Aorta (tissue), 5 donors: Measurements from ENCODE around the gene KLK8. TPM values are rescaled to one million over a fixed set of nuclear protein-coding genes. Genes with fewer than 3 reads are reported as not detected.

Source experiments
- ATAC-seq: fragments of 200-7000 bp; cut with Tn5 transposase; one replicate; pipeline ENCODE4 v1.9.1; 2022; ENCODE audit warnings: moderate library complexity; ENCODE audit not compliant: low FRiP score
- DNase-seq, 2 donors: peaks; one replicate each; pipeline ENCODE4 v3.0.0-alpha.2; 2020
- H3K27ac ChIP-seq, 2 donors: one replicate each; pipeline ENCODE4 v1.5.1; 2013; ENCODE audit warnings: low read length in 2 of 2, mild to moderate bottlenecking in 2 of 2, moderate library complexity in 2 of 2, control low read depth in 1 of 2, inconsistent platforms in 1 of 2, low read depth in 1 of 2
- H3K27me3 ChIP-seq, 2 donors: one replicate each; pipeline ENCODE4 v1.6.1; 2013; ENCODE audit warnings: control low read depth in 1 of 2, low read length in 1 of 2, mild to moderate bottlenecking in 1 of 2, moderate library complexity in 1 of 2; ENCODE audit not compliant: insufficient read depth in 2 of 2, control insufficient read depth in 1 of 2
- H3K36me3 ChIP-seq, 2 donors: one replicate each; pipeline ENCODE4 v1.6.1; 2013; ENCODE audit warnings: control low read depth in 1 of 2, low read length in 1 of 2, mild to moderate bottlenecking in 1 of 2; ENCODE audit not compliant: insufficient read depth in 2 of 2, control insufficient read depth in 1 of 2
- H3K4me1 ChIP-seq, 2 donors: one replicate each; pipeline ENCODE4 v1.6.1; 2013; ENCODE audit warnings: low read length in 2 of 2, control low read depth in 1 of 2, mild to moderate bottlenecking in 1 of 2, moderate library complexity in 1 of 2; ENCODE audit not compliant: insufficient read depth in 2 of 2, control insufficient read depth in 1 of 2
- H3K4me3 ChIP-seq, 2 donors: one replicate each; pipeline ENCODE4 v1.5.1; 2013; ENCODE audit warnings: low read length in 2 of 2, control low read depth in 1 of 2, mild to moderate bottlenecking in 1 of 2
- H3K9me3 ChIP-seq: one replicate; pipeline ENCODE4 v1.6.1; 2013; ENCODE audit warnings: mild to moderate bottlenecking, low read length; ENCODE audit not compliant: control insufficient read depth
- WGBS, 2 donors: extraction: QIAGEN DNeasy Blood & Tissue Kit; methylation state at CpG; one replicate each; pipeline ENCODE4 v1.1.7; 2013; 5-methylcytosine and 5-hydroxymethylcytosine counted together
- intact Hi-C, 2 donors: fragments of 100-400 bp; cut with DNase I; formaldehyde crosslinking; loops; one replicate each; pipeline versions ENCODE4 v1.14.2 to v1.15.0; 2022
- polyA plus RNA-seq, 2 donors: library from polyadenylated mRNA; stranded (reverse); fragments of 200-250 nt; gene quantifications; one replicate each; pipeline ENCODE4 v1.2.3, GENCODE V29; 2013
- total RNA-seq, 2 donors: library from RNA; stranded (reverse); fragmentation: NEBNext Ultra II Directional; extraction: Animal tissue kit (Norgen Biotek cat#: 25700); gene quantifications; one replicate each; pipeline ENCODE4 v1.2.1, GENCODE V29; 2021
- donor health status: healthy with polysubstance abuse.
- donor health status: Bipolar disorder and iron deficiency.
- donor health status: DM: no; HTN: no; CAD: no.
- donor health status: DM: no; HTN: no; CAD: no.
- donor health status: DM: yes; HTN: yes; CAD: no.

Gene KLK8
- total and polyA plus RNA-seq, 4 donors: not detected

- intact Hi-C loops: no loop called here
- no peaks in the 10 kb centered on the region for H3K4me1 ChIP-seq
- ATAC-seq (no peak), DNase-seq (no peak)
- H3K4me3 ChIP-seq: no peak overlapping the region
- no peaks in the 10 kb centered on the region for H3K9me3 ChIP-seq
- no peak overlapping the region for H3K27ac ChIP-seq
- H3K36me3 ChIP-seq: no peaks in the 10 kb centered on the region
- H3K27me3 ChIP-seq: no peaks in the 10 kb centered on the region
- 71 to 75% methylated on average over 8 of the region's 8 CpGs for WGBS, 2 donors
These were observed 43.8 kb downstream of the KLK8 start for GRCh38 chr19:50957587-50957986.

- Histone ChIP-seq H3K36me3 (no peaks in the 10 kb centered on the region), H3K27ac (no peak within 1 kb of the TSS), H3K9me3 (peaks cover 1% of the 10 kb centered on the region), H3K4me1 (no peaks in the 10 kb centered on the region), H3K27me3 (no peaks in the 10 kb centered on the region), H3K4me3 (no peak within 1 kb of the TSS)
- DNase-seq (no peak), ATAC-seq (peak; percentile 26)
- WGBS, 2 donors: 2 to 5% methylated on average over 7 of the region's 7 CpGs
- intact Hi-C loops: no loop called here
These were observed 48.5 kb downstream of the KLK8 start, which contains the start of gene KLK5 for GRCh38 chr19:50952910-50953309. Gene KLK5, minus strand, starts transcription at chr19:50953038. Its CDS starts 381 bp downstream, at chr19:50952657.

GRCh38 chr19:50949861-50950260, 51.5 kb downstream of the KLK8 start:
- DNase-seq: no peak
- no peak overlapping the region for H3K4me3 ChIP-seq
- ATAC-seq: no peak
- no peak overlapping the region for H3K27ac ChIP-seq
- intact Hi-C loops: no loop called here
- peaks cover 1% of the 10 kb centered on the region for H3K9me3 ChIP-seq
- H3K27me3 ChIP-seq: no peaks in the 10 kb centered on the region
- 44 to 50% methylated on average over 17 to 19 of the region's 19 CpGs for WGBS, 2 donors
- no peaks in the 10 kb centered on the region for H3K4me1 ChIP-seq
- no peaks in the 10 kb centered on the region for H3K36me3 ChIP-seq

- Histone ChIP-seq H3K27ac (no peak overlapping the region), H3K4me1 (no peaks in the 10 kb centered on the region), H3K9me3 (peaks cover 1% of the 10 kb centered on the region), H3K27me3 (no peaks in the 10 kb centered on the region), H3K4me3 (no peak overlapping the region), H3K36me3 (no peaks in the 10 kb centered on the region)
- no peak for DNase-seq
- no peak for ATAC-seq
- 78 to 85% methylated on average over 4 of the region's 4 CpGs for WGBS, 2 donors
- intact Hi-C loops: no loop called here
These were observed 54.3 kb downstream of the KLK8 start for GRCh38 chr19:50947123-50947522.

Other genes with a start within 250 kb of the KLK8 start
- gene GPR32, start 231.1 kb downstream of the KLK8 start, total RNA-seq: not detected
- gene GPR32, start 231.1 kb downstream of the KLK8 start, polyA plus RNA-seq: not detected
- not detected for gene ACP4, start 211.2 kb downstream of the KLK8 start, total RNA-seq
- not detected for gene ACP4, start 211.2 kb downstream of the KLK8 start, polyA plus RNA-seq
- 1 to 10 TPM in 1 of 2 donors, under 1 TPM in 1; 0.81 to 1.7 TPM for gene KLK1, start 177.8 kb downstream of the KLK8 start, total RNA-seq
- 1 to 10 TPM; 2.6 to 6.3 TPM for gene KLK1, start 177.8 kb downstream of the KLK8 start, polyA plus RNA-seq
- not detected for gene KLK15, start 168.0 kb downstream of the KLK8 start, total RNA-seq
- gene KLK15, start 168.0 kb downstream of the KLK8 start, polyA plus RNA-seq: not detected
- gene KLK3, start 146.7 kb downstream of the KLK8 start, total RNA-seq: not detected
- 1 to 10 TPM in 1 of 2 donors, not detected in 1; 1.4 TPM for gene KLK3, start 146.7 kb downstream of the KLK8 start, polyA plus RNA-seq
- not detected for gene KLK2, start 128.2 kb downstream of the KLK8 start, total RNA-seq
- not detected for gene KLK2, start 128.2 kb downstream of the KLK8 start, polyA plus RNA-seq
- not detected for gene KLK4, start 90.2 kb downstream of the KLK8 start, total RNA-seq
- not detected for gene KLK4, start 90.2 kb downstream of the KLK8 start, polyA plus RNA-seq
- not detected for gene KLK5, start 48.6 kb downstream of the KLK8 start, total RNA-seq
- not detected for gene KLK5, start 48.6 kb downstream of the KLK8 start, polyA plus RNA-seq
- gene KLK6, start 32.0 kb downstream of the KLK8 start, total RNA-seq: not detected
- gene KLK6, start 32.0 kb downstream of the KLK8 start, polyA plus RNA-seq: under 1 TPM in 1 of 2 donors, not detected in 1; 0.20 TPM
- gene KLK7, start 17.7 kb downstream of the KLK8 start, total RNA-seq: not detected
- gene KLK7, start 17.7 kb downstream of the KLK8 start, polyA plus RNA-seq: not detected
- gene KLK10, start 18.1 kb upstream of the KLK8 start, total RNA-seq: not detected
- under 1 TPM in 1 of 2 donors, not detected in 1; 0.08 TPM for gene KLK10, start 18.1 kb upstream of the KLK8 start, polyA plus RNA-seq
- gene KLK11, start 25.0 kb upstream of the KLK8 start, total RNA-seq: not detected
- gene KLK11, start 25.0 kb upstream of the KLK8 start, polyA plus RNA-seq: under 1 TPM; 0.25 to 0.43 TPM
- gene KLK12, start 33.4 kb upstream of the KLK8 start, total RNA-seq: not detected
- not detected for gene KLK12, start 33.4 kb upstream of the KLK8 start, polyA plus RNA-seq
- gene KLK13, start 63.5 kb upstream of the KLK8 start, total RNA-seq: not detected
- gene KLK13, start 63.5 kb upstream of the KLK8 start, polyA plus RNA-seq: under 1 TPM in 1 of 2 donors, not detected in 1; 0.36 TPM
- under 1 TPM; 0.57 to 0.71 TPM for gene KLK14, start 81.3 kb upstream of the KLK8 start, total RNA-seq
- under 1 TPM in 1 of 2 donors, not detected in 1; 0.10 TPM for gene KLK14, start 81.3 kb upstream of the KLK8 start, polyA plus RNA-seq
- 1 to 10 TPM; 4.1 to 5.4 TPM for gene CTU1, start 106.8 kb upstream of the KLK8 start, total RNA-seq
- gene CTU1, start 106.8 kb upstream of the KLK8 start, polyA plus RNA-seq: 1 to 10 TPM; 1.1 to 2.6 TPM
- 10 to 100 TPM; 10.4 to 11.5 TPM for gene SIGLEC9, start 123.3 kb upstream of the KLK8 start, total RNA-seq
- 1 to 10 TPM; 1.1 to 6.3 TPM for gene SIGLEC9, start 123.3 kb upstream of the KLK8 start, polyA plus RNA-seq
- gene SIGLEC7, start 140.7 kb upstream of the KLK8 start, total RNA-seq: 1 to 10 TPM; 3.0 to 4.5 TPM
- gene SIGLEC7, start 140.7 kb upstream of the KLK8 start, polyA plus RNA-seq: 1 to 10 TPM in 1 of 2 donors, under 1 TPM in 1; 0.97 to 2.3 TPM
- gene CD33, start 223.5 kb upstream of the KLK8 start, total RNA-seq: 10 to 100 TPM in 1 of 2 donors, 1 to 10 TPM in 1; 7.7 to 15.0 TPM
- gene CD33, start 223.5 kb upstream of the KLK8 start, polyA plus RNA-seq: 1 to 10 TPM; 1.4 to 7.9 TPM
- gene SIGLECL1, start 249.5 kb upstream of the KLK8 start, total RNA-seq: not detected
- not detected for gene SIGLECL1, start 249.5 kb upstream of the KLK8 start, polyA plus RNA-seq